ENCODE data around the gene TECPR1.

The TECPR1 gene

GRCh38 chr7:98193474-98194180 lies 58.4 kb downstream of the TECPR1 start:
- DNase-seq (ENCODE audit: low read depth in 4 of 4, low spot score in 1 of 4) = no peak

- DNase-seq (ENCODE audit: low read depth in 4 of 4, low spot score in 1 of 4) = no peak
Observed at GRCh38 chr7:98192781-98193457, 59.1 kb downstream of the TECPR1 start.

GRCh38 chr7:98191668-98192431 lies 60.2 kb downstream of the TECPR1 start:
- no peak for DNase-seq (ENCODE audit: low read depth in 4 of 4, low spot score in 1 of 4)

- no peak for DNase-seq (ENCODE audit: low read depth in 4 of 4, low spot score in 1 of 4)
Observed at GRCh38 chr7:98189559-98189958, 62.5 kb downstream of the TECPR1 start.

GRCh38 chr7:98187138-98187502 lies 64.9 kb downstream of the TECPR1 start:
- no peak for DNase-seq (ENCODE audit: low read depth in 4 of 4, low spot score in 1 of 4)

GRCh38 chr7:98186452-98187137 lies 65.4 kb downstream of the TECPR1 start:
- no peak for DNase-seq (ENCODE audit: low read depth in 4 of 4, low spot score in 1 of 4)

GRCh38 chr7:98185101-98185500 lies 66.9 kb downstream of the TECPR1 start:
- no peak for DNase-seq (ENCODE audit: low read depth in 4 of 4, low spot score in 1 of 4)

- no peak for DNase-seq (ENCODE audit: low read depth in 4 of 4, low spot score in 1 of 4)
Observed at GRCh38 chr7:98180751-98181150, 71.3 kb downstream of the TECPR1 start.

GRCh38 chr7:98178762-98179490 lies 73.1 kb downstream of the TECPR1 start:
- DNase-seq (ENCODE audit: low read depth in 4 of 4, low spot score in 1 of 4) = no peak

GRCh38 chr7:98178321-98178720 lies 73.7 kb downstream of the TECPR1 start:
- DNase-seq (ENCODE audit: low read depth in 4 of 4, low spot score in 1 of 4) = no peak

GRCh38 chr7:98177553-98177952 lies 74.5 kb downstream of the TECPR1 start:
- DNase-seq (ENCODE audit: low read depth in 4 of 4, low spot score in 1 of 4) = no peak

- DNase-seq (ENCODE audit: low read depth in 4 of 4, low spot score in 1 of 4) = no peak
Observed at GRCh38 chr7:98175260-98175940, 76.6 kb downstream of the TECPR1 start.

- no peak for DNase-seq (ENCODE audit: low read depth in 4 of 4, low spot score in 1 of 4)
Observed at GRCh38 chr7:98174334-98175259, 77.4 kb downstream of the TECPR1 start.

- no peak for DNase-seq (ENCODE audit: low read depth in 4 of 4, low spot score in 1 of 4)
Observed at GRCh38 chr7:98171449-98171848, 80.6 kb downstream of the TECPR1 start.

- DNase-seq (ENCODE audit: low read depth in 4 of 4, low spot score in 1 of 4) = no peak
Observed at GRCh38 chr7:98170966-98171365, 81.1 kb downstream of the TECPR1 start.

- DNase-seq (ENCODE audit: low read depth in 4 of 4, low spot score in 1 of 4) = no peak
Observed at GRCh38 chr7:98168904-98169621, 83.0 kb downstream of the TECPR1 start.

GRCh38 chr7:98168181-98168903 lies 83.7 kb downstream of the TECPR1 start:
- DNase-seq (ENCODE audit: low read depth in 4 of 4, low spot score in 1 of 4) = peak; percentile 22 to 42 (median 39)

GRCh38 chr7:98167653-98168052 lies 84.4 kb downstream of the TECPR1 start:
- no peak for DNase-seq (ENCODE audit: low read depth in 4 of 4, low spot score in 1 of 4)

Data from stimulated activated CD4-positive, alpha-beta T cell treated with anti-CD3 and anti-CD28 coated beads, Interleukin-1b, Interleukin-23, amount 100 ng/mL, for 24 hours (primary cell).